ENCODE data around the gene GNB5.

Gene GNB5

GRCh38 chr15:52094811-52095584 is 96.2 kb downstream of the GNB5 start:
- TF ChIP-seq CTCF (IDR thresholded peaks at IDR 0.05; ENCODE audit: low read depth, low read length, missing control alignments) = no peak
- DNase-seq (ENCODE audit: extremely low read depth, low read depth) = no peak
- no peak overlapping the region for H3K4me3 ChIP-seq (replicated peaks; ENCODE audit: low read depth, low read length)

- H3K4me3 ChIP-seq (replicated peaks; ENCODE audit: low read depth, low read length) = no peak overlapping the region
- DNase-seq (ENCODE audit: extremely low read depth, low read depth) = peak; percentile 97
Measured at GRCh38 chr15:52093539-52094510, 97.4 kb downstream of the GNB5 start.

GRCh38 chr15:52093167-52093538 is 98.0 kb downstream of the GNB5 start:
- TF ChIP-seq CTCF (IDR thresholded peaks at IDR 0.05; ENCODE audit: low read depth, low read length, missing control alignments) = no peak
- H3K4me3 ChIP-seq (replicated peaks; ENCODE audit: low read depth, low read length) = no peak overlapping the region
- DNase-seq (ENCODE audit: extremely low read depth, low read depth) = no peak

More at GRCh38 chr15:52093539-52094510, 97.4 kb downstream of the GNB5 start:
- no peak for TF ChIP-seq CTCF (IDR thresholded peaks at IDR 0.05; ENCODE audit: low read depth, low read length, missing control alignments)

- H3K4me3 ChIP-seq (replicated peaks; ENCODE audit: low read depth, low read length) = no peak overlapping the region
- no peak for DNase-seq (ENCODE audit: extremely low read depth, low read depth)
- TF ChIP-seq CTCF (IDR thresholded peaks at IDR 0.05; ENCODE audit: low read depth, low read length, missing control alignments) = no peak
Measured at GRCh38 chr15:52090193-52090592, 101.0 kb downstream of the GNB5 start.

- DNase-seq (ENCODE audit: extremely low read depth, low read depth) = no peak
Measured at GRCh38 chr15:52086011-52086786, 105.0 kb downstream of the GNB5 start.

More at GRCh38 chr15:52086011-52086786, 105.0 kb downstream of the GNB5 start:
- TF ChIP-seq CTCF (IDR thresholded peaks at IDR 0.05; ENCODE audit: low read depth, low read length, missing control alignments) = no peak
- no peak overlapping the region for H3K4me3 ChIP-seq (replicated peaks; ENCODE audit: low read depth, low read length)
